ENCODE measurements around the gene PLEKHA7.

GRCh38 chr11:16891165-16891564 lies 123.0 kb downstream of the PLEKHA7 start:
- TF ChIP-seq CTCF (IDR thresholded peaks at IDR 0.05) = no peak
- no peak for TF ChIP-seq ELF4 (CRISPR knock-in tag; IDR thresholded peaks at IDR 0.05; ENCODE audit: low read depth)
- TF ChIP-seq USF2 (CRISPR knock-in tag; IDR thresholded peaks at IDR 0.05) = no peak
- no peak for TF ChIP-seq ZSCAN18 (CRISPR knock-in tag; IDR thresholded peaks at IDR 0.05)
- TF ChIP-seq AFF4 (CRISPR knock-in tag; IDR thresholded peaks at IDR 0.05; ENCODE audit: borderline replicate concordance) = no peak
- no peak for TF ChIP-seq JAZF1 (CRISPR knock-in tag; IDR thresholded peaks at IDR 0.05)
- no peak for TF ChIP-seq NR1H2 (CRISPR knock-in tag; IDR thresholded peaks at IDR 0.05)
- TF ChIP-seq ETV6 (CRISPR knock-in tag; IDR thresholded peaks at IDR 0.05) = no peak
- no peak for TF ChIP-seq ATF2 (CRISPR knock-in tag; IDR thresholded peaks at IDR 0.05; ENCODE audit: borderline replicate concordance, low read depth)

Measured in WTC11 (cell line).